Thoracic aorta (tissue), 2 donors: ENCODE results near the gene PINK1. TPM values are rescaled to one million over a fixed set of nuclear protein-coding genes. Genes with fewer than 3 reads are reported as not detected.

ENCODE experiments used
- ATAC-seq: fragments of 150-250 bp; one replicate; pipeline ENCODE4 v1.8.0; 2017; ENCODE audit warnings: low read depth; ENCODE audit not compliant: insufficient number of reproducible peaks, low FRiP score
- DNase-seq: peaks from one replicate; pipeline ENCODE4 v3.0.0-alpha.2; 2020; ENCODE audit warnings: low spot score
- H3K27ac ChIP-seq, 2 donors: fragments of 200-600 bp; sonication (generic); 1 replicate in 1 of 2; 2 replicates in 1 of 2; pipeline ENCODE4 v1.5.1; 2016; ENCODE audit warnings: mild to moderate bottlenecking in 2 of 2, moderate library complexity in 2 of 2
- H3K27me3 ChIP-seq: fragments of 200-600 bp; sonication (generic); replicated peaks from 2 replicates; pipeline ENCODE4 v1.6.0; 2016; ENCODE audit warnings: mild to moderate bottlenecking; ENCODE audit not compliant: insufficient read depth
- H3K36me3 ChIP-seq: fragments of 200-600 bp; sonication (generic); one replicate; pipeline ENCODE4 v1.5.1; 2016
- H3K4me1 ChIP-seq, 2 donors: fragments of 200-600 bp; sonication (generic); 1 replicate in 1 of 2; 2 replicates in 1 of 2; pipeline versions ENCODE4 v1.5.1 to v1.6.0; 2016; ENCODE audit warnings: low read depth in 2 of 2, mild to moderate bottlenecking in 1 of 2; ENCODE audit not compliant: control insufficient read depth in 1 of 2
- H3K4me3 ChIP-seq: fragments of 200-600 bp; sonication (generic); 2 replicates; pipeline ENCODE4 v1.5.1; 2016; ENCODE audit warnings: mild to moderate bottlenecking
- H3K9me3 ChIP-seq: fragments of 200-600 bp; sonication (generic); 2 replicates; pipeline ENCODE4 v1.5.1; 2016
- CTCF ChIP-seq: fragments of 200-600 bp; sonication (generic); IDR thresholded peaks from one replicate; pipeline ENCODE4 v1.5.1; 2019; ENCODE audit warnings: antibody characterized with exemption
- total RNA-seq, 2 donors: library from RNA; depleted of rRNA; stranded (reverse); fragments of >200 nt; gene quantifications; one replicate each; pipeline versions ENCODE4 v1.1.0 to v1.2.3, GENCODE V29; 2016

PINK1 gene
- total RNA-seq, 2 donors from 2014 or later: 88.4 to 140 TPM

- H3K4me1 ChIP-seq: peaks cover 0 to 9% of the 10 kb centered on the region in 2 donors
- no peak for ATAC-seq
- DNase-seq: no peak
- H3K9me3 ChIP-seq: no peaks in the 10 kb centered on the region
- peak overlapping the region; percentile 39 for H3K4me3 ChIP-seq
- no peaks in the 10 kb centered on the region for H3K36me3 ChIP-seq
- no peak for TF ChIP-seq CTCF
- no peak overlapping the region for H3K27ac ChIP-seq
- H3K27me3 ChIP-seq: no peaks in the 10 kb centered on the region
Observed at GRCh38 chr1:20589331-20590278, 43.7 kb upstream of the PINK1 start.

GRCh38 chr1:20590306-20590777 is 42.9 kb upstream of the PINK1 start:
- Histone ChIP-seq H3K9me3 (no peaks in the 10 kb centered on the region), H3K4me1 (peaks cover 0 to 9% of the 10 kb centered on the region in 2 donors), H3K36me3 (no peaks in the 10 kb centered on the region), H3K27me3 (no peaks in the 10 kb centered on the region), H3K4me3 (no peak overlapping the region), H3K27ac (no peak overlapping the region)
- ATAC-seq (no peak), DNase-seq (no peak)
- no peak for TF ChIP-seq CTCF

DNA sequence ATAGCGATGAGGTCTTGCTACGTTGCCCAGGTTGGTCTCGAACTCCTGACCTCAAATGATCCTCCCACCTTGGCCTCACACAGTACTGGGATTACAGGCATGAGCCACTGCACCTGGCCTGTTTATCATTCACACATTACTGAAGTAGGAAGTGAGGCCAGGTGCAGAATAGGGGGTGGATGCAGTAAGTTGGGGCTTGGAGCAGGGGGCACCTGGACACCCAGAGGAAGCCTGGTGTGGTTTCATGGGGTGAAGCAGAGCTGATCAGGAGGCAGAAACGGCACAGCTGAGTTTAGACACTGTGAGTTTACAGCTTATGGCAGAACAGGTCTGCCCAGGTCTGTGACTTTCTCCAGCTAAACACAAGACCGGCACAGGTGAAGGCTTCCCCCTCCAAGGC is 39.5 kb upstream of the PINK1 start:
- Histone ChIP-seq H3K4me3 (no peak overlapping the region), H3K36me3 (no peaks in the 10 kb centered on the region), H3K27me3 (no peaks in the 10 kb centered on the region), H3K27ac (no peak overlapping the region), H3K4me1 (peaks cover 0 to 9% of the 10 kb centered on the region in 2 donors), H3K9me3 (no peaks in the 10 kb centered on the region)
- no peak for ATAC-seq
- DNase-seq: no peak
- no peak for TF ChIP-seq CTCF

- no peak for ATAC-seq
Observed at GRCh38 chr1:20594746-20595145, 38.5 kb upstream of the PINK1 start.

More at GRCh38 chr1:20594746-20595145, 38.5 kb upstream of the PINK1 start:
- TF ChIP-seq CTCF: no peak
- H3K4me1 ChIP-seq: peaks cover 0 to under 1% of the 10 kb centered on the region in 2 donors
- no peak overlapping the region for H3K4me3 ChIP-seq
- H3K36me3 ChIP-seq: no peaks in the 10 kb centered on the region
- DNase-seq: no peak
- no peaks in the 10 kb centered on the region for H3K27me3 ChIP-seq
- H3K27ac ChIP-seq: no peak overlapping the region
- no peaks in the 10 kb centered on the region for H3K9me3 ChIP-seq
